NCI-H82 (cell line): ENCODE measurements around the gene FAM136A.
"Not testable (repeated sequence)": the region's sequence is repeated elsewhere in the genome, so short reads cannot be mapped to it uniquely, and the experiment has no call there.

Experiments
- DNase-seq: peaks from one replicate; lab custom pipeline; 2025; lab: John Stamatoyannopoulos, UW

The FAM136A gene

GRCh38 chr2:70297828-70298227 is 4.0 kb downstream of the FAM136A start:
- DNase-seq = not testable (repeated sequence)

- no peak for DNase-seq
These were observed 18.2 kb downstream of the FAM136A start for GRCh38 chr2:70283500-70284191.

GRCh38 chr2:70282439-70282838 is 19.4 kb downstream of the FAM136A start:
- DNase-seq = no peak

- DNase-seq = no peak
These were observed 21.5 kb downstream of the FAM136A start for GRCh38 chr2:70280242-70280798.

GRCh38 chr2:70270323-70270722 is 31.5 kb downstream of the FAM136A start:
- no peak for DNase-seq

GRCh38 chr2:70269422-70270302 is 32.2 kb downstream of the FAM136A start:
- DNase-seq = not testable (repeated sequence)

- not testable (repeated sequence) for DNase-seq
These were observed 34.9 kb downstream of the FAM136A start for GRCh38 chr2:70266925-70267324.

- no peak for DNase-seq
These were observed 40.4 kb downstream of the FAM136A start for GRCh38 chr2:70261501-70261900.

GRCh38 chr2:70258532-70258875 is 43.4 kb downstream of the FAM136A start:
- peak; percentile 58 for DNase-seq

- DNase-seq = no peak
These were observed 46.1 kb downstream of the FAM136A start for GRCh38 chr2:70255637-70256314.

- DNase-seq = no peak
These were observed 51.4 kb downstream of the FAM136A start for GRCh38 chr2:70250434-70250833.

- DNase-seq = peak; percentile 100
These were observed 53.6 kb downstream of the FAM136A start, which contains the start of gene TIA1 for GRCh38 chr2:70248181-70248847. TIA1 (minus strand) TSS chr2:70248628; CDS start chr2:70248430, 198 bp downstream.

- peak; percentile 46 for DNase-seq
These were observed 54.3 kb downstream of the FAM136A start for GRCh38 chr2:70247364-70248180.
